HUES48 (cell line): Measurements from ENCODE around the gene RFC1.
A peak's percentile ranks its signal among the peaks of the same experiment; 100 is the strongest.
"Not testable (repeated sequence)": the region's sequence is repeated elsewhere in the genome, so short reads cannot be mapped to it uniquely, and the experiment has no call there.

Experiments
- H3K27ac ChIP-seq: one replicate; pipeline ENCODE4 v1.7.0; 2013; ENCODE audit warnings: low read depth, low read length, inconsistent platforms
- H3K27me3 ChIP-seq: 2 replicates; pipeline ENCODE4 v1.6.1; 2013; ENCODE audit warnings: mild to moderate bottlenecking, low read length; ENCODE audit not compliant: control insufficient read depth, insufficient read depth
- H3K36me3 ChIP-seq: 2 replicates; pipeline ENCODE4 v1.6.1; 2013; ENCODE audit warnings: low read length; ENCODE audit not compliant: control insufficient read depth, insufficient read depth
- H3K4me1 ChIP-seq: 2 replicates; pipeline ENCODE4 v1.6.1; 2013; ENCODE audit warnings: mild to moderate bottlenecking, low read length; ENCODE audit not compliant: control insufficient read depth, insufficient read depth
- H3K4me3 ChIP-seq: 2 replicates; pipeline ENCODE4 v1.5.1; 2013; ENCODE audit warnings: mild to moderate bottlenecking, low read depth, low read length
- H3K9ac ChIP-seq: 2 replicates; pipeline ENCODE4 v1.6.1; 2013; ENCODE audit warnings: mild to moderate bottlenecking, low read depth, low read length, moderate library complexity
- H3K9me3 ChIP-seq: 2 replicates; pipeline ENCODE4 v1.6.1; 2013; ENCODE audit warnings: low read length; ENCODE audit not compliant: control insufficient read depth, insufficient read depth

Gene RFC1

DNA sequence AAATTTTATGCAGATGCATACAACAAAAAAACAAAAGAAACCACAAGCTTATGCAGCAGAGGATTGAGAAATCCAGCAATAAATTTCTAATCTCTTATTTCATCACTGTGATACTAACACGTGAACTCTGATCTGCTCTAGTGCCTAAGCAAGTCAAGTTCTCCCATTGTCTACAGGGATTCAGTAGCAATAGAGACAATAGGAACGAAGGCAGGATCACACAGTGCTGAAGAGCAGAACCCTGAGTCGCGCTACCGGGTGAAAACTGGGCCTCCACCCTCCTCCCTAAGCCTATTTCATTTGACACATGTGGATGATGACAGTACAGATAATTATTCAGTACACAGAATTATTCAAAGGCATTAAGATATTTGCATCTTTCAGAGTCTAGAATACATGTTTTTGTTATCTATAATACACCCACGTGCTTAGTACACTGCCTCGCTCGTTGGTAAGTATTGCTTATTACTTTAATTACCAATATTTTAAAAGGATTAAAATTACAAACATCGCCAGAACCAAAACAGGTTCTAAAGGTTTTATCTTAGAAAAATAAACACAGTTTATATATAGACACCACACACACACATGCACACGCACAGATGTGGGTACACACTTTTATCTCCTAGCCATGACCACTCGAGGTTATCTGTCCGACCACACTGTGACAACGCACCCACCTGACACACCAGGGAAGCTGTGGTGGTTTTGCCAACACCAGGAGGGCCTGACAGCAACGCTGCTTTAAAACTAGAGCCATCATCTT, 60.1 kb downstream of the RFC1 start:
- Histone ChIP-seq H3K9me3 (no peaks in the 10 kb centered on the region), H3K9ac (no peak overlapping the region), H3K27ac (no peak overlapping the region), H3K4me3 (no peak overlapping the region), H3K27me3 (no peaks in the 10 kb centered on the region), H3K36me3 (peaks cover 84% of the 10 kb centered on the region), H3K4me1 (no peaks in the 10 kb centered on the region)

DNA sequence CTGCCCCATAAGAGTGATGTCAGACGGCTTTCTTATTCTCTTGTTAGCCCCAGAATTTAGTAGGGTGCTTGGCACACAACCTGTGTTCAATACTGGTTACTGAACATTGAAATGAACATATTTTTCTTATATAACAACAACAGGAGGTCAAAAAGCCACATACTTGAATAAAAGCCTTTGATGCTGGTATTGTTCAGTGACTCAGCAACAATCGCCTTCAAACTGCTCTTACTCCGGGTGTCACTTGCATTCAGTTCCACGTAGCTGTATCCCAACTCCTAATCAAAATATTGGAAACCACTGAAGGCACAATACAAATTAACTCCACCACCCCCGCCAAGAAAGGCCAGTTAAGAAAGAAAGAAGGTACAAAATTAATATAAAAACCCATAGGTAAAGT, 61.5 kb downstream of the RFC1 start:
- H3K9ac ChIP-seq, result no peak overlapping the region
- no peak overlapping the region for H3K27ac ChIP-seq
- H3K4me1 ChIP-seq, result no peaks in the 10 kb centered on the region
- no peaks in the 10 kb centered on the region for H3K9me3 ChIP-seq
- no peaks in the 10 kb centered on the region for H3K27me3 ChIP-seq
- H3K4me3 ChIP-seq, result no peak overlapping the region
- peaks cover 82% of the 10 kb centered on the region for H3K36me3 ChIP-seq

DNA sequence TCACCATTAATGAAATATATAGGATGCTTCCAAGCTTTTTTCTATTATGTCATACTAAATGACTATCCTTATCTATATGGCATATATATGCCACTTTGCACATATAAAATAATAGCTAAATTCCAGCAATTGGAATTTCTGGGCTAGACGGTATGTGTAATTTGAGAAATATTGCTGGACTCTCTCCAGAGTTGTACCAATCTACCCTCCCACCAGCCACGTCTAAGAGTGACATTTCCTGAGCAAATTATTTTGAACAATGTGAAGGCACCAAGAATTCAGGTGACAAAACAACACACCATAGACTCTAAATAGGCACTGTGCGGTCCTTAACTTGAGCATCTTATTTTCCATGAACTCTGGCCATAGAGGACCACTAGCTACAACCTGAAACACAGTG, 62.3 kb downstream of the RFC1 start:
- no peaks in the 10 kb centered on the region for H3K4me1 ChIP-seq
- no peaks in the 10 kb centered on the region for H3K27me3 ChIP-seq
- H3K4me3 ChIP-seq, result no peak overlapping the region
- no peak overlapping the region for H3K9ac ChIP-seq
- no peaks in the 10 kb centered on the region for H3K9me3 ChIP-seq
- peaks cover 78% of the 10 kb centered on the region for H3K36me3 ChIP-seq
- H3K27ac ChIP-seq, result no peak overlapping the region

DNA sequence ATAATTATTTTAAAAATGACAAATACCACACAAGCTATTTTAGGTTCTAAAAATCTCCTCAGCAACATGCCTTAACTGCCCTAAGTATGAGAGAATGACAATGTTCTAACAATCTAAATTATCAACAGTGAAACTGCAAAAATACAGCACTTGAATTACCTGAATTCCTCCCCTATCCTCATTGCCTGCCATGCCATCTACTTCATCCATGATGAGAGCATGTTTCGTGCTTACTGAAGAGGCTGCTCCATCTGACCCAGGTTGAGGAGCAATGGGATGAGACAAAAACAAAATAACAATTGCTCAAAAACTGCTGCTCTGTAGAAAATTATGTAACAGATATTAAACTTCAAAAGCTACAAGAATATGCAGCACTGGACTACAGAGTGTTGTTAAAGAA, 63.3 kb downstream of the RFC1 start:
- Histone ChIP-seq H3K4me3 (no peak overlapping the region), H3K9me3 (no peaks in the 10 kb centered on the region), H3K36me3 (peaks cover 76% of the 10 kb centered on the region), H3K9ac (no peak overlapping the region), H3K4me1 (no peaks in the 10 kb centered on the region), H3K27ac (no peak overlapping the region), H3K27me3 (no peaks in the 10 kb centered on the region)

DNA sequence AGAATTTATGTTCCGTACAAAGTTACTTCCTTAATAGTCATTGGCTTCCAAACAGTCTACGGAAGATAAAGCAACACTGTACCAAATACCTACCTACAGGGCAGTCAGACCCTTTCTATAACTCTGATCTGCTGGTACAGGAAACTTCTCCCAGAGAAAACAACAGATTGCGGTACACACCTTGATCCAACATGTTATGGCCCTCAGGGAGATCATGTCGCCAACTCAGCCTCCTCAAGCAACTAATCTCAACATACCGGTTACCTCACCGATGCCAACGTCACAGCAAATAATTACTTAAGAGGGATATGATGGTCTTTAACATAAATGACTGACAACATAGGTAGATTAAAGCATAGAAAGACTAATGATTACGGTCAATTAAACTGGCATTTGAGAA, 70.4 kb downstream of the RFC1 start:
- no peak overlapping the region for H3K4me3 ChIP-seq
- H3K4me1 ChIP-seq, result no peaks in the 10 kb centered on the region
- no peaks in the 10 kb centered on the region for H3K9me3 ChIP-seq
- no peak overlapping the region for H3K9ac ChIP-seq
- peaks cover 75% of the 10 kb centered on the region for H3K36me3 ChIP-seq
- no peak overlapping the region for H3K27ac ChIP-seq
- H3K27me3 ChIP-seq, result no peaks in the 10 kb centered on the region

DNA sequence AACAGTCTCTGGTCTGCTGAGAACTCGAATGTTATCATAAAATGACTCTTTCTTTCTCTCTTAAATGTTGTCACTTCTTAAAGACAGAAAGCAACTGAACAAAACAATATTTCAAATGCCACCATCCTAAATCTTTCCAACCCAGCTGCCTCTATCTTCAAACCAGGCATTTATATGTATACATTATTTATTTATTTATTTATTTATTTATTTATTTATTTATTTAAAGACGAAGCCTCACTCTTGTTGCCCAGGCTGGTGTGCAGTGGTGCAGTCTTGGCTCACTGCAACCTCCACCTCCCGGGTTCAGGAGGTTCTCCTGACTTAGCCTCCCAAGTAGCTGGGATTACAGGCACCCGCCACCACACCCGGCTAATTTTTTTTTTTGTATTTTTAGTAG, 73.7 kb downstream of the RFC1 start:
- H3K4me1 ChIP-seq, H3K9ac ChIP-seq, H3K4me3 ChIP-seq, H3K27me3 ChIP-seq, H3K27ac ChIP-seq, H3K9me3 ChIP-seq: not testable (repeated sequence)
- peaks cover 82% of the 10 kb centered on the region for H3K36me3 ChIP-seq

DNA sequence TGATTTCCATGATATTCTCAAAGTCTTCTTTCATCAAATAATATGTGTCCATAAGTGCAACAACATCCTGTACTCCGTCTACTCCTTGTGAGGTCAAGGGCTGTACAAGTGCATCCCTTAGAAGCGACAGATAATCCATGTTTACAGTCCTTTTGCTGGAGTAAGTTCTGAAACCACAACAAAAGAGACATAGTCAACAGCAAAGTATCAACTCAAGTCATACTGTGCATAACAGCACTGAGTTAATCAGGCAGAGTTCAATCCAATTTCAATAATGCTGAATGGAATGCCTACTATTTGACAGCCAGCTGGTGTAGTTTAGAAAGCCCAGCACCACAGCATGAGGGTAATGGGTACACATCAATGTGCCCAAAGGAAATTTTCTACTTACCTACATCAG, 74.5 kb downstream of the RFC1 start:
- H3K36me3 ChIP-seq, result peaks cover 88% of the 10 kb centered on the region
- no peaks in the 10 kb centered on the region for H3K9me3 ChIP-seq
- no peaks in the 10 kb centered on the region for H3K27me3 ChIP-seq
- no peak overlapping the region for H3K4me3 ChIP-seq
- 0 out of 2 replicates have a peak, but pooled peaks cover 5% of the 10 kb centered on the region for H3K4me1 ChIP-seq
- H3K9ac ChIP-seq, result no peak overlapping the region
- no peak overlapping the region for H3K27ac ChIP-seq

DNA sequence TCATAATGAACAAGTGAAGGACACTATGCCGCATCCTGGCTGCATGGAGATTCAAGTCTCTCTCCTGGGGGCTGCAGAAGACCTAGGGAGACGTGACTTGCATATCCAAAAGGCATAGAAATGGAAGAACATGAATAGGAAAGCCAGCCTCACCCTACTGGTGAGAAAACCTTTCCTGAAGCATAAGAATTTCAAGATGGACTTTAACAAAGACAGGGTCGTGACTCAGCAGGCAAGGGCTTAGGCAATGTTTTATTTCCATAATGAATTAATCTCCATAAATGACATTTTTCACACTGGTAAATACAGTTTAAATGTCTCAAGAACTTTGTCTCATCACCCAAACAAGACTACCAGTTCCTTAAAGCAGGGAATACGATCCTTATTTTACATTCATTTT, 78.9 kb downstream of the RFC1 start:
- Histone ChIP-seq H3K9me3 (no peaks in the 10 kb centered on the region), H3K27me3 (no peaks in the 10 kb centered on the region), H3K27ac (peak overlapping the region; percentile 2), H3K4me3 (no peak overlapping the region), H3K36me3 (peaks cover 74% of the 10 kb centered on the region), H3K4me1 (0 out of 2 replicates have a peak, but pooled peaks cover 5% of the 10 kb centered on the region), H3K9ac (no peak overlapping the region)

DNA sequence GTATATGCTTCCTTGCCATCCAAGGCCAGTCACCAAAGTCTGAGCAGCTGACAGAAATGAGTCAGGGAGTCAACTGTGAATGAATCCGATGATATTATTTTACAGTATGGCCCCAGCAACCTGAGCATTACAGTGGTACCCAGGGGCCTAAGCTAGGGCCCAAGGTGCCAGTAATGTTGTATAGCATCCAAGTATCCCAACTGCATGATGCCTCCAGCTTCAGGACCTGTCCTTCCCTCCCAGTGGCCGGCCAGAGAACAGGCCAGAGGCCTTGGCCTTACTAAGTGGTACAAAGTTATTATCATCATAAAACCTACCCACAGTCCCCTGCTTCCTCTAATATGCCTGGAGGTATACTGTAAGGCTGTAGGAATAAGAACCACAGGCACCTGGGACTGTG, 79.9 kb downstream of the RFC1 start:
- 0 out of 2 replicates have a peak, but pooled peaks cover 5% of the 10 kb centered on the region for H3K4me1 ChIP-seq
- no peak overlapping the region for H3K9ac ChIP-seq
- H3K9me3 ChIP-seq, result no peaks in the 10 kb centered on the region
- H3K4me3 ChIP-seq, result no peak overlapping the region
- H3K36me3 ChIP-seq, result peaks cover 64% of the 10 kb centered on the region
- no peak overlapping the region for H3K27ac ChIP-seq
- no peaks in the 10 kb centered on the region for H3K27me3 ChIP-seq

DNA sequence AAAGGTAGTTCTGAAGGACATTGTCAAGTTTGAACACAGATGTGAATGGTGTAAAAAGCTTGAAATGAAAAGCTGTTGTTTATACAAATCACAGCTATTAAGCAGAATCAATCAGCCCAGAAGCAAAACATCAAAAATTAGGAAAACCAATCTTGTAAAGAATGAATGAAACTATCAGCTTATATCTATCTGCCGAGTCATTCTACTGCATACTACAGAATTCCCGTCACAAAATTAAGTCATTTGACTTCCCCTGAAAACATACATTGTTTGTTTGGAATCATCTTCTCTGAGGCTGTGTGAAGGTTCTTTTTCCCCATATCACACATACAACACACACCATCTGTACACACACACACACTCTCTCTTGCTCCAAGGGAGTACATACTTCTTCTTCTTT, 80.3 kb downstream of the RFC1 start:
- Histone ChIP-seq H3K9ac (no peak overlapping the region), H3K27ac (no peak overlapping the region), H3K36me3 (peaks cover 60% of the 10 kb centered on the region), H3K27me3 (no peaks in the 10 kb centered on the region), H3K4me1 (0 out of 2 replicates have a peak, but pooled peaks cover 5% of the 10 kb centered on the region), H3K4me3 (no peak overlapping the region), H3K9me3 (no peaks in the 10 kb centered on the region)

DNA sequence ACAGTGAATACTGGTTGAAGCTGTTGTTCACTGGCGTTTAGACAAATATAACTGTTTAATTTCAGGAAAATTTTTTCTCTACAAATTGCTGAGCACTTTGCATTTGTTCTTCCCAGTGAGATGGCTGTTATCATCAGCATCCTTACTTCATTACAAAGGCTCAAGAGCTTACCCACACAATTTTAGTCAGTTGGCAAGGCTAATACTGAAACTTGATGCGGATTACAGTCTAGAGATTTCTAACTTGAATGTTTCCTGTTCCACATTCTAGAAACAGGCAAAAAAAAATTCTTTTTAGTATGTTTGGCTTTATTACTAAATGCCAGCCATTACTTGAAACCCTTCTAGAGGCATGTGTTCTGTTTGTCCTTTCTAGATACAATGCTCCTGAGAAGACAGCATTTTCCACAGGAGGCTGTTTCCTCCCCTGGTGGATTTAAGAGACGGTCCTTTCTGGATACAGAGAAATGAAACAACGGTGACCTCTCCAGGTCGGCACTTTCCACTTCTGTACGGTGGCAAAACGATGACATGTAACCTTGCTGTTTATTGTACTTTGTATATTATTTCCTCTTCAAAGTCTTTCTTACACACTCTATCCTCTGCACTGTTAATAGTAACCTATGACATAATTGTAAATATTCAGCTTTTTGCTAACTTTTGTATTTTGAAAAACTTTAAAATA, 80.9 kb downstream of the RFC1 start:
- Histone ChIP-seq H3K36me3 (peaks cover 54% of the 10 kb centered on the region), H3K27me3 (no peaks in the 10 kb centered on the region)

More for the DNA sequence above, 80.9 kb downstream of the RFC1 start:
- Histone ChIP-seq H3K9me3 (no peaks in the 10 kb centered on the region), H3K4me1 (0 out of 2 replicates have a peak, but pooled peaks cover 5% of the 10 kb centered on the region), H3K4me3 (no peak overlapping the region), H3K27ac (no peak overlapping the region), H3K9ac (no peak overlapping the region)
